WI38 (cell line): ENCODE data around the gene MUC2.

ENCODE experiments used
- H3K4me3 ChIP-seq: 2 replicates; pipeline ENCODE4 v1.5.1; 2011; ENCODE audit warnings: low read depth, mild to moderate bottlenecking, control low read depth, low read length
- CTCF ChIP-seq: IDR thresholded peaks from 2 replicates; pipeline ENCODE4 v1.5.1; 2012; ENCODE audit warnings: low read depth, mild to moderate bottlenecking, control low read depth, low read length

MUC2 gene

GRCh38 chr11:1082728-1083620 lies 8.3 kb downstream of the MUC2 start:
- no peak overlapping the region for H3K4me3 ChIP-seq
- no peak for TF ChIP-seq CTCF

- no peak overlapping the region for H3K4me3 ChIP-seq
- TF ChIP-seq CTCF: no peak
Measured at GRCh38 chr11:1083621-1084551, 9.2 kb downstream of the MUC2 start.

GRCh38 chr11:1084561-1085439 lies 10.1 kb downstream of the MUC2 start:
- no peak overlapping the region for H3K4me3 ChIP-seq
- TF ChIP-seq CTCF: no peak

- H3K4me3 ChIP-seq: no peak overlapping the region
- no peak for TF ChIP-seq CTCF
Measured at GRCh38 chr11:1085440-1086170, 10.9 kb downstream of the MUC2 start.

GRCh38 chr11:1086171-1087102 lies 11.8 kb downstream of the MUC2 start:
- no peak overlapping the region for H3K4me3 ChIP-seq
- TF ChIP-seq CTCF: no peak
